ENCODE measurements around the gene ADSS2.
"Not testable (repeated sequence)": the region's sequence is repeated elsewhere in the genome, so short reads cannot be mapped to it uniquely, and the experiment has no call there.

ADSS2 gene

GRCh38 chr1:244387415-244387814, 64.3 kb downstream of the ADSS2 start:
- H3K4me3 ChIP-seq (ENCODE audit: low read length in 2 of 2): no peak overlapping the region
- no peaks in the 10 kb centered on the region for H3K27me3 ChIP-seq (ENCODE audit: control insufficient read depth in 2 of 2, insufficient read depth in 2 of 2, low read length in 2 of 2)
- H3K36me3 ChIP-seq (ENCODE audit: control insufficient read depth in 2 of 2, insufficient read depth in 2 of 2, low read length in 2 of 2): no peaks in the 10 kb centered on the region
- H3K9ac ChIP-seq (ENCODE audit: low read depth in 1 of 2, low read length in 2 of 2): no peak overlapping the region
- H3K9me3 ChIP-seq (ENCODE audit: control insufficient read depth in 2 of 2, low read length in 2 of 2): no peaks in the 10 kb centered on the region
- H3K27ac ChIP-seq (ENCODE audit: low read depth in 2 of 2, low read length in 2 of 2): no peak overlapping the region
- H3K4me1 ChIP-seq (ENCODE audit: control insufficient read depth in 2 of 2, insufficient read depth in 2 of 2, low read length in 2 of 2): no peaks in the 10 kb centered on the region

- Histone ChIP-seq H3K9me3 (ENCODE audit: control insufficient read depth in 2 of 2, low read length in 2 of 2) (no peaks in the 10 kb centered on the region), H3K9ac (ENCODE audit: low read depth in 1 of 2, low read length in 2 of 2) (no peak overlapping the region), H3K36me3 (ENCODE audit: control insufficient read depth in 2 of 2, insufficient read depth in 2 of 2, low read length in 2 of 2) (no peaks in the 10 kb centered on the region), H3K4me1 (ENCODE audit: control insufficient read depth in 2 of 2, insufficient read depth in 2 of 2, low read length in 2 of 2) (no peaks in the 10 kb centered on the region), H3K27me3 (ENCODE audit: control insufficient read depth in 2 of 2, insufficient read depth in 2 of 2, low read length in 2 of 2) (no peaks in the 10 kb centered on the region), H3K4me3 (ENCODE audit: low read length in 2 of 2) (no peak overlapping the region), H3K27ac (ENCODE audit: low read depth in 2 of 2, low read length in 2 of 2) (no peak overlapping the region)
Measured at GRCh38 chr1:244386595-244386994, 65.1 kb downstream of the ADSS2 start.

GRCh38 chr1:244384066-244384465, 67.6 kb downstream of the ADSS2 start:
- Histone ChIP-seq H3K9ac (ENCODE audit: low read depth in 1 of 2, low read length in 2 of 2) (no peak overlapping the region), H3K27ac (ENCODE audit: low read depth in 2 of 2, low read length in 2 of 2) (no peak overlapping the region), H3K36me3 (ENCODE audit: control insufficient read depth in 2 of 2, insufficient read depth in 2 of 2, low read length in 2 of 2) (no peaks in the 10 kb centered on the region), H3K27me3 (ENCODE audit: control insufficient read depth in 2 of 2, insufficient read depth in 2 of 2, low read length in 2 of 2) (no peaks in the 10 kb centered on the region), H3K9me3 (ENCODE audit: control insufficient read depth in 2 of 2, low read length in 2 of 2) (no peaks in the 10 kb centered on the region), H3K4me1 (ENCODE audit: control insufficient read depth in 2 of 2, insufficient read depth in 2 of 2, low read length in 2 of 2) (no peaks in the 10 kb centered on the region), H3K4me3 (ENCODE audit: low read length in 2 of 2) (no peak overlapping the region)

- H3K36me3 ChIP-seq (ENCODE audit: control insufficient read depth in 2 of 2, insufficient read depth in 2 of 2, low read length in 2 of 2): no peaks in the 10 kb centered on the region
- H3K27me3 ChIP-seq (ENCODE audit: control insufficient read depth in 2 of 2, insufficient read depth in 2 of 2, low read length in 2 of 2): no peaks in the 10 kb centered on the region
- H3K27ac ChIP-seq (ENCODE audit: low read depth in 2 of 2, low read length in 2 of 2): no peak overlapping the region
- H3K9ac ChIP-seq (ENCODE audit: low read depth in 1 of 2, low read length in 2 of 2): no peak overlapping the region
- no peak overlapping the region for H3K4me3 ChIP-seq (ENCODE audit: low read length in 2 of 2)
- H3K4me1 ChIP-seq (ENCODE audit: control insufficient read depth in 2 of 2, insufficient read depth in 2 of 2, low read length in 2 of 2): no peaks in the 10 kb centered on the region
- no peaks in the 10 kb centered on the region for H3K9me3 ChIP-seq (ENCODE audit: control insufficient read depth in 2 of 2, low read length in 2 of 2)
Measured at GRCh38 chr1:244383278-244383884, 68.3 kb downstream of the ADSS2 start.

- H3K9ac ChIP-seq (ENCODE audit: low read depth in 1 of 2, low read length in 2 of 2): no peak overlapping the region
- no peaks in the 10 kb centered on the region for H3K36me3 ChIP-seq (ENCODE audit: control insufficient read depth in 2 of 2, insufficient read depth in 2 of 2, low read length in 2 of 2)
- no peak overlapping the region for H3K27ac ChIP-seq (ENCODE audit: low read depth in 2 of 2, low read length in 2 of 2)
- H3K9me3 ChIP-seq (ENCODE audit: control insufficient read depth in 2 of 2, low read length in 2 of 2): no peaks in the 10 kb centered on the region
- no peaks in the 10 kb centered on the region for H3K4me1 ChIP-seq (ENCODE audit: control insufficient read depth in 2 of 2, insufficient read depth in 2 of 2, low read length in 2 of 2)
- no peak overlapping the region for H3K4me3 ChIP-seq (ENCODE audit: low read length in 2 of 2)
- no peaks in the 10 kb centered on the region for H3K27me3 ChIP-seq (ENCODE audit: control insufficient read depth in 2 of 2, insufficient read depth in 2 of 2, low read length in 2 of 2)
Measured at GRCh38 chr1:244381878-244382565, 69.7 kb downstream of the ADSS2 start.

GRCh38 chr1:244376126-244376525, 75.6 kb downstream of the ADSS2 start:
- Histone ChIP-seq H3K9me3 (ENCODE audit: control insufficient read depth in 2 of 2, low read length in 2 of 2) (no peaks in the 10 kb centered on the region), H3K4me3 (ENCODE audit: low read length in 2 of 2) (no peak overlapping the region), H3K4me1 (ENCODE audit: control insufficient read depth in 2 of 2, insufficient read depth in 2 of 2, low read length in 2 of 2) (no peaks in the 10 kb centered on the region), H3K9ac (ENCODE audit: low read depth in 1 of 2, low read length in 2 of 2) (no peak overlapping the region), H3K27ac (ENCODE audit: low read depth in 2 of 2, low read length in 2 of 2) (no peak overlapping the region), H3K27me3 (ENCODE audit: control insufficient read depth in 2 of 2, insufficient read depth in 2 of 2, low read length in 2 of 2) (no peaks in the 10 kb centered on the region), H3K36me3 (ENCODE audit: control insufficient read depth in 2 of 2, insufficient read depth in 2 of 2, low read length in 2 of 2) (no peaks in the 10 kb centered on the region)

GRCh38 chr1:244375051-244375450, 76.7 kb downstream of the ADSS2 start:
- no peak overlapping the region for H3K4me3 ChIP-seq (ENCODE audit: low read length in 2 of 2)
- H3K27me3 ChIP-seq (ENCODE audit: control insufficient read depth in 2 of 2, insufficient read depth in 2 of 2, low read length in 2 of 2): no peaks in the 10 kb centered on the region
- H3K9ac ChIP-seq (ENCODE audit: low read depth in 1 of 2, low read length in 2 of 2): no peak overlapping the region
- no peaks in the 10 kb centered on the region for H3K4me1 ChIP-seq (ENCODE audit: control insufficient read depth in 2 of 2, insufficient read depth in 2 of 2, low read length in 2 of 2)
- H3K27ac ChIP-seq (ENCODE audit: low read depth in 2 of 2, low read length in 2 of 2): no peak overlapping the region
- H3K36me3 ChIP-seq (ENCODE audit: control insufficient read depth in 2 of 2, insufficient read depth in 2 of 2, low read length in 2 of 2): no peaks in the 10 kb centered on the region
- no peaks in the 10 kb centered on the region for H3K9me3 ChIP-seq (ENCODE audit: control insufficient read depth in 2 of 2, low read length in 2 of 2)

GRCh38 chr1:244374484-244374883, 77.2 kb downstream of the ADSS2 start:
- not testable (repeated sequence) for H3K36me3 ChIP-seq (ENCODE audit: control insufficient read depth in 2 of 2, insufficient read depth in 2 of 2, low read length in 2 of 2); H3K27me3 ChIP-seq (ENCODE audit: control insufficient read depth in 2 of 2, insufficient read depth in 2 of 2, low read length in 2 of 2); H3K4me1 ChIP-seq (ENCODE audit: control insufficient read depth in 2 of 2, insufficient read depth in 2 of 2, low read length in 2 of 2); H3K9me3 ChIP-seq (ENCODE audit: control insufficient read depth in 2 of 2, low read length in 2 of 2); H3K27ac ChIP-seq (ENCODE audit: low read depth in 2 of 2, low read length in 2 of 2); H3K9ac ChIP-seq (ENCODE audit: low read depth in 1 of 2, low read length in 2 of 2); H3K4me3 ChIP-seq (ENCODE audit: low read length in 2 of 2)

- H3K9me3 ChIP-seq (ENCODE audit: control insufficient read depth in 2 of 2, low read length in 2 of 2): no peaks in the 10 kb centered on the region
- no peak overlapping the region for H3K27ac ChIP-seq (ENCODE audit: low read depth in 2 of 2, low read length in 2 of 2)
- H3K27me3 ChIP-seq (ENCODE audit: control insufficient read depth in 2 of 2, insufficient read depth in 2 of 2, low read length in 2 of 2): no peaks in the 10 kb centered on the region
- no peaks in the 10 kb centered on the region for H3K36me3 ChIP-seq (ENCODE audit: control insufficient read depth in 2 of 2, insufficient read depth in 2 of 2, low read length in 2 of 2)
- no peaks in the 10 kb centered on the region for H3K4me1 ChIP-seq (ENCODE audit: control insufficient read depth in 2 of 2, insufficient read depth in 2 of 2, low read length in 2 of 2)
- no peak overlapping the region for H3K4me3 ChIP-seq (ENCODE audit: low read length in 2 of 2)
- H3K9ac ChIP-seq (ENCODE audit: low read depth in 1 of 2, low read length in 2 of 2): no peak overlapping the region
Measured at GRCh38 chr1:244371242-244372141, 80.2 kb downstream of the ADSS2 start.

GRCh38 chr1:244370060-244370637, 81.6 kb downstream of the ADSS2 start:
- H3K27me3 ChIP-seq (ENCODE audit: control insufficient read depth in 2 of 2, insufficient read depth in 2 of 2, low read length in 2 of 2): no peaks in the 10 kb centered on the region
- no peak overlapping the region for H3K9ac ChIP-seq (ENCODE audit: low read depth in 1 of 2, low read length in 2 of 2)
- H3K4me1 ChIP-seq (ENCODE audit: control insufficient read depth in 2 of 2, insufficient read depth in 2 of 2, low read length in 2 of 2): no peaks in the 10 kb centered on the region
- H3K4me3 ChIP-seq (ENCODE audit: low read length in 2 of 2): no peak overlapping the region
- no peak overlapping the region for H3K27ac ChIP-seq (ENCODE audit: low read depth in 2 of 2, low read length in 2 of 2)
- H3K9me3 ChIP-seq (ENCODE audit: control insufficient read depth in 2 of 2, low read length in 2 of 2): no peaks in the 10 kb centered on the region
- H3K36me3 ChIP-seq (ENCODE audit: control insufficient read depth in 2 of 2, insufficient read depth in 2 of 2, low read length in 2 of 2): no peaks in the 10 kb centered on the region
